DMS53 (cell line): ENCODE results near the gene CD99L2.
"Not testable (repeated sequence)": the region's sequence is repeated elsewhere in the genome, so short reads cannot be mapped to it uniquely, and the experiment has no call there.

ENCODE experiments used
- DNase-seq: peaks from one replicate; lab custom pipeline; 2025; lab: John Stamatoyannopoulos, UW

The CD99L2 gene

GRCh38 chrX:150896632-150897031, 1.8 kb downstream of the CD99L2 start:
- DNase-seq: no peak

GRCh38 chrX:150893936-150894335, 4.5 kb downstream of the CD99L2 start:
- DNase-seq: no peak

- DNase-seq: no peak
Observed at GRCh38 chrX:150889131-150889530, 9.3 kb downstream of the CD99L2 start.

- no peak for DNase-seq
Observed at GRCh38 chrX:150887906-150888465, 10.5 kb downstream of the CD99L2 start.

- DNase-seq: not testable (repeated sequence)
Observed at GRCh38 chrX:150887268-150887667, 11.2 kb downstream of the CD99L2 start.

- DNase-seq: no peak
Observed at GRCh38 chrX:150886381-150886780, 12.1 kb downstream of the CD99L2 start.

- peak; percentile 20 for DNase-seq
Observed at GRCh38 chrX:150880808-150881165, 17.7 kb downstream of the CD99L2 start.

GRCh38 chrX:150879855-150880807, 18.3 kb downstream of the CD99L2 start:
- DNase-seq: peak; percentile 19

- not testable (repeated sequence) for DNase-seq
Observed at GRCh38 chrX:150875621-150876020, 22.8 kb downstream of the CD99L2 start.

- peak; percentile 38 for DNase-seq
Observed at GRCh38 chrX:150874448-150874847, 24.0 kb downstream of the CD99L2 start.

- peak; percentile 91 for DNase-seq
Observed at GRCh38 chrX:150873616-150874015, 24.9 kb downstream of the CD99L2 start.

- peak; percentile 81 for DNase-seq
Observed at GRCh38 chrX:150872773-150873336, 25.6 kb downstream of the CD99L2 start.

GRCh38 chrX:150871341-150871811, 27.1 kb downstream of the CD99L2 start:
- DNase-seq: no peak

- peak; percentile 41 for DNase-seq
Observed at GRCh38 chrX:150870487-150871340, 27.8 kb downstream of the CD99L2 start.

GRCh38 chrX:150870029-150870428, 28.4 kb downstream of the CD99L2 start:
- no peak for DNase-seq

- DNase-seq: peak; percentile 19
Observed at GRCh38 chrX:150869450-150869849, 29.0 kb downstream of the CD99L2 start.

- DNase-seq: no peak
Observed at GRCh38 chrX:150868625-150869024, 29.8 kb downstream of the CD99L2 start.

- no peak for DNase-seq
Observed at GRCh38 chrX:150864127-150864526, 34.3 kb downstream of the CD99L2 start.

GRCh38 chrX:150863191-150863590, 35.3 kb downstream of the CD99L2 start:
- peak; percentile 25 for DNase-seq

GRCh38 chrX:150857453-150857852, 41.0 kb downstream of the CD99L2 start:
- DNase-seq: peak; percentile 32

- DNase-seq: no peak
Observed at GRCh38 chrX:150856785-150857184, 41.7 kb downstream of the CD99L2 start.

- DNase-seq: peak; percentile 52
Observed at GRCh38 chrX:150856101-150856500, 42.4 kb downstream of the CD99L2 start.
